ENCODE results near the gene GIT1.

The GIT1 gene

GRCh38 chr17:29620271-29620670 is 30.8 kb upstream of the GIT1 start:
- DNase-seq: no peak
- no peak for TF ChIP-seq POLR2A (IDR thresholded peaks at IDR 0.05; ENCODE audit: low read length)
- no peak for TF ChIP-seq GATA1 (IDR thresholded peaks at IDR 0.05; ENCODE audit: low read depth, low read length)

- DNase-seq: no peak
- no peak for TF ChIP-seq GATA1 (IDR thresholded peaks at IDR 0.05; ENCODE audit: low read depth, low read length)
Observed at GRCh38 chr17:29619251-29619650, 29.8 kb upstream of the GIT1 start.

GRCh38 chr17:29618272-29619065 is 29.0 kb upstream of the GIT1 start:
- DNase-seq: no peak
- TF ChIP-seq POLR2A (IDR thresholded peaks at IDR 0.05; ENCODE audit: low read length) (no peak), GATA1 (IDR thresholded peaks at IDR 0.05; ENCODE audit: low read depth, low read length) (no peak)

- DNase-seq: peak; percentile 79 to 88
- TF ChIP-seq GATA1 (IDR thresholded peaks at IDR 0.05; ENCODE audit: low read depth, low read length) (no peak), POLR2A (IDR thresholded peaks at IDR 0.05; ENCODE audit: low read length) (no peak)
Observed at GRCh38 chr17:29617481-29618271, 28.2 kb upstream of the GIT1 start.

GRCh38 chr17:29617125-29617480 is 27.7 kb upstream of the GIT1 start:
- peak; percentile 87 for DNase-seq
- TF ChIP-seq POLR2A (IDR thresholded peaks at IDR 0.05; ENCODE audit: low read length): no peak
- TF ChIP-seq GATA1 (IDR thresholded peaks at IDR 0.05; ENCODE audit: low read depth, low read length): no peak

- DNase-seq: peak in 1 of 2 experiments; percentile 32
- TF ChIP-seq POLR2A (IDR thresholded peaks at IDR 0.05; ENCODE audit: low read length) (no peak), GATA1 (IDR thresholded peaks at IDR 0.05; ENCODE audit: low read depth, low read length) (no peak)
Observed at GRCh38 chr17:29616300-29617048, 27.0 kb upstream of the GIT1 start.

GRCh38 chr17:29615492-29616299 is 26.2 kb upstream of the GIT1 start:
- DNase-seq: peak; percentile 86 to 91
- TF ChIP-seq GATA1 (IDR thresholded peaks at IDR 0.05; ENCODE audit: low read depth, low read length): no peak
- TF ChIP-seq POLR2A (IDR thresholded peaks at IDR 0.05; ENCODE audit: low read length): no peak

GRCh38 chr17:29615048-29615385 is 25.6 kb upstream of the GIT1 start:
- TF ChIP-seq GATA1 (IDR thresholded peaks at IDR 0.05; ENCODE audit: low read depth, low read length) (no peak), POLR2A (IDR thresholded peaks at IDR 0.05; ENCODE audit: low read length) (no peak)
- peak; percentile 67 to 68 for DNase-seq

- no peak for DNase-seq
- no peak for TF ChIP-seq GATA1 (IDR thresholded peaks at IDR 0.05; ENCODE audit: low read depth, low read length)
- TF ChIP-seq POLR2A (IDR thresholded peaks at IDR 0.05; ENCODE audit: low read length): no peak
Observed at GRCh38 chr17:29614349-29615047, 25.1 kb upstream of the GIT1 start.

- TF ChIP-seq POLR2A (IDR thresholded peaks at IDR 0.05; ENCODE audit: low read length) (no peak), GATA1 (IDR thresholded peaks at IDR 0.05; ENCODE audit: low read depth, low read length) (no peak)
- no peak for DNase-seq
Observed at GRCh38 chr17:29613856-29614255, 24.4 kb upstream of the GIT1 start.

GRCh38 chr17:29613352-29613837 is 23.9 kb upstream of the GIT1 start:
- TF ChIP-seq GATA1 (IDR thresholded peaks at IDR 0.05; ENCODE audit: low read depth, low read length) (no peak), POLR2A (IDR thresholded peaks at IDR 0.05; ENCODE audit: low read length) (no peak)
- DNase-seq: peak; percentile 89 to 93

GRCh38 chr17:29612404-29613280 is 23.2 kb upstream of the GIT1 start:
- TF ChIP-seq GATA1 (IDR thresholded peaks at IDR 0.05; ENCODE audit: low read depth, low read length) (no peak), POLR2A (IDR thresholded peaks at IDR 0.05; ENCODE audit: low read length) (no peak)
- no peak for DNase-seq
